GM18508 (cell line): ENCODE measurements around the gene OPCML.

Experiments
- ATAC-seq: cut with Tn5 transposase; IDR thresholded peaks from one replicate; pipeline ENCODE4 v1.9.1; 2021; ENCODE audit warnings: moderate number of reproducible peaks; ENCODE audit not compliant: insufficient read depth, unreplicated experiment

Gene OPCML

DNA sequence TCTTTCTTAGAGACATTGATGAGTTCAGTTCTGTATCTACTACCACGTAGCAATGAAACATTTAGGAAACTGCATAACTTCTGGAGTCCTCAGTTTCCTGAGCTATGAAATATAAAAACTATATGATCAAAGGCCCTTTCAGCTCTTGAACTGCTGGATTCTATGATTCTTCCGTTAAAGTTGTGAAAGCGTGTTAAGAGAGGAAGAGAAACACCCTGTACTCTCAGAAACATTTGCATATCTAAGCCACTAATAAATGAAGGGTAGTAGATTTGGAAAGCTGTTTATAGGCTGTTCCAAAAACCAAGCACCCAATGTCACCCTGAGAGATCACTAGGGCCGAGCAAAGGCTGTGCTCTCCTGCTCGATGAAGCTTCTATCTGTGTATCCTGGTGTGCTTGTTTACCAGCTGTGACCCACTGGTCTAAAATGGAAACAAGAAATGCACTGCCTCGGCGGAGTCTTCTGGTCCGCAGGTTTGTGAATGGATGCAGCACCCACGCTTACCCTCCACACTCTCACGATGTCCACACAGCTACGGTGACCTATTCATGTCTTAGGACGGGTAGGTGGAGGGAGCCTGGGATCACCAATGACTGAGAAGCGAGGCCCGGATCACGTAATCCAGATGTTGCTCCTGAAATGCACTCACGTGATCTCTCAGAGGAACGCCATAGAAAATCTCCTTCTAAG is 325.8 kb downstream of the OPCML start:
- no peak for ATAC-seq

DNA sequence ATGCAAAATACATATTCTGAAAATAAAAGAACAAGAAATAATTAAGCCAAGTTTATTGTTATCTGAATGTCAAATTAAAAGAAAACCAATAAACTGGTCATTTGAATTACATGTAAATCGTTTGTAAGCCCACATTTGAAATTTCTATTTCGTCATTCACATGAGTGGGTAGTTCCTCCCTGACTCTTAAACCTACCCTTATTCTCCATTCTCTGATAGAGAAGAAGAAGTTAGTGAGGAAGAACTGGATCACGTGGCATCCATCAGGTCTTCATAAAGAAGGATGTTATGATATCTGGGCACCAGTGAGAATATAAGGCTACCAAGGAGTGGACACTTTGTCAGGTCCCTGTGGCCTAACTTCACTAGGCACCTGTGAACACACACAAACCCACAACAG is 328.1 kb downstream of the OPCML start:
- no peak for ATAC-seq

DNA sequence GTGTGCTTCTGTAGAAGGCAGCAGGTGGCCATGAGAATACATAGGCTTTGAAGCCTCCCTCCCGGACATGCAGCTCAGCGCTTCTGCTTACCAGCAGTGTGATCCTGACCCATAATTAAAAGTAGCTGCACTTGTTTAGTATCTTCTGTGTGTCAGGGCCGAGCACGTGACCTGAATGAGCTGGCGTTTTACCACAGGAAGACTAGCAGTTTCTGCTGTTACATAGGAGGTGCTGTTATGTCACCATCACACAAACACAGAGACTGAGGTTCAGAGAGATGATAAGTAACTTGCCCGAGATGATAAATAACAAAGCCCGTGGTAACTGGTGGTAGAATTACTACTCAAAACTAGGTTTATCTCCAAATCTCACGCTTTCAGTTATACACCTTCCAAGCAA is 329.5 kb downstream of the OPCML start:
- ATAC-seq = no peak

DNA sequence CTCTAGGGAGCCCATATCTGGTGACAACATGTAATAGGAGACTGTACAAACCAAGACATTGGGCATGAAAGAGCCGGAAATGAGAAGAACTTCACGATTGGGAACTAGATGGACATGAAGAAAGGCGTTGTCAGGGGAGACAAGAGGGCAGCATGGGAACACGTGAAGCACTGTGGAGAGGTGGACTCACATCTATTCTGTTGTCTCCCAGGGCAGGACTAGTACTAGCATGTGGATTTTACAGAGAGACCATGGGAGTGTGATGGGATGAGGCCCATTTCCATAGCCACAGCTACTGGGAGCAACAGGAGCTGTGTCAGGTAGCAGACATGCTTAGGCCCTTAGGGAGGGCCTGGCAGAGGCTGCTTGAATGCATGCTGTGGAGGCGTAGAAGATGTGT is 333.9 kb downstream of the OPCML start:
- no peak for ATAC-seq

DNA sequence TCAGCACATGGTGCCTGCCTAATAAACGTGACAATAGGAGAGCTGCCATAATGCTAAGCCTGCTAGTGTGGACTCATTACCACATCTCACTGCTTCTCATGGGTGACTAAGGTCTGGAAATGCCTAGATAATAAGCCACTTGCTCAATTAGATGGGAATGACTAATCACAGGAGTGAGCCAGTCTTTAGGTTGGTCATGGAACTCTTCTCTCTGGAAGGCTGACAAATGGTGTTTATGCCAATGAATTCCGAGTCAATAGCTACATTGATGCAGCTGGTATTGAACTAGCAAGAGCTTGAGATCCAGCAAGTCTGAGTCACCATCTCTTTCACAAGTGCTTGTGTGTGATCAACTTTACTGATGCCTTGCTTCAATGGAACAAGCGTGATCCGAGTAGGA is 334.9 kb downstream of the OPCML start:
- ATAC-seq = no peak

DNA sequence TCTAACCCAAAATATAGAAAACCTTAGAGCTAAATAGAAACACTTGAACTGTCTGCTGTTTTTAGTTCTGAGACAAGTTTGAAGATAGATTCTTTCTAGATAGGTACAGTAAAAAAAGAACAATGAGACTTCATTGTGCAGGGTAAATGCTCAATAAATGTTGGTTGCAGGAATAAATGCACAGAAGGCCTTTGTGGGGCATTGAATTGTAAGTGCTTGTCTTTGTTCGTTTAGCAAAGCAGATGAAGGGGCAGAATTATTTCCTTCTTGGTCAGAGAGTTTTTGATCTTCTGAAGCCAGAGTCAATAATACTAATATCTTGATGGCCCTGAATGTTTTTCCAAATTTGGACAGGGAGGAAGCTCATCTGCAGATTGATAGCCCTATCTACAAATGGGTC is 340.4 kb downstream of the OPCML start:
- ATAC-seq = no peak

DNA sequence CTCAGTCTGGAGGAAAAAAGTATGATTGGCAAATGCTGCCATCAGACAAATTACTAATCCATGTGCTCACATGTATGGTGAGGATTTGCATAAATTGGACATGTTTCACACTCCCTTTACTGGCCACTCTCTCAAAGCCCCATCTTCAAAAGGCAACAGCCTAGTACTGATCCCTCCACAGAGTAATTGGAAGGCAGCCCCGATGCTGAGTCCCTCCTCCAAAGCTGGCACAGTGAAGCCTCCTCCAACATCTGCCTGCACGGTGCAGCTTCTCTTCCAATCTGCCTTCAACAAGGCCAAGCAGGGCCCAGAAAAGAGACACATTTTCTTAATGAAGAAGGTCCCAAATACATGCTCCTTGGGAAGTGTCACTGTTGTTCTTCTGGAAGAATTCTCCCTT is 350.6 kb downstream of the OPCML start:
- ATAC-seq = no peak

DNA sequence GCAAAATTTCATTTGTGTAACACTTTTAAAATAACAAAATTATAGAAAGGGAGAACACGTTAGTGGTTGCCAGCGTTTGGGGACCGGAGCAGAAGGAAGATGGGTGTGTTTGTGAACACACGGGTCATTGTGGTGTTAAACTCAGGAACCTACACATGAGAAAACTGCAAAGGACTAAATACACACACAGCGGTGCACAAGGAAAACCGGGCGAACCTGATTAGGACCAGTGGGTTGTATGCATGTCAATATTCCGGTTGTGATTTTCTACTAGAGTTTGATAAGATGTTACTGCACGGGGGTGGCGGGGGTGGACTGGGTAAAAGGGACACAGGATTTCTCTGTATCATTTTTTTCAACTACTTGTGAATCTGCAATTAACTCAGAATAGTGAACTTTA is 351.2 kb downstream of the OPCML start:
- ATAC-seq = no peak

DNA sequence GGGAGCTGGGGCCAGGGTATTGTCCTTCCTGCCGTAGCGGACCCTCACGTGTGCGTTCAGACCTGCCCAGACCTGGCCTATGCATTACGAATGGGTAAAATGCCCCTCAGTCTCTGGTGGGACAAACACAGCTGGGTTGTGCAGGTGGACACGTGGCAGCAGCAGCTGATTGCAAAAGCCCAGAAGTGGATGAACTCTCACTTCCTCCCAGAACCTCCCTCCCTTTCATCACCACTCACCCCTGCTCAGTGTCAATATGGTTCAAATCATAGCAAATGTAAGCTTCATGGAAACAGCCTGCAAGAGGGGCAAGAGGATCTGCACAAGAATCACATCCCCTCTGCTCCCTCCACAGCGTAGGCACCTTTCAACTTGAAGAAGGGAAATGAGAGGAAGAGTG is 352.1 kb downstream of the OPCML start:
- ATAC-seq = no peak

DNA sequence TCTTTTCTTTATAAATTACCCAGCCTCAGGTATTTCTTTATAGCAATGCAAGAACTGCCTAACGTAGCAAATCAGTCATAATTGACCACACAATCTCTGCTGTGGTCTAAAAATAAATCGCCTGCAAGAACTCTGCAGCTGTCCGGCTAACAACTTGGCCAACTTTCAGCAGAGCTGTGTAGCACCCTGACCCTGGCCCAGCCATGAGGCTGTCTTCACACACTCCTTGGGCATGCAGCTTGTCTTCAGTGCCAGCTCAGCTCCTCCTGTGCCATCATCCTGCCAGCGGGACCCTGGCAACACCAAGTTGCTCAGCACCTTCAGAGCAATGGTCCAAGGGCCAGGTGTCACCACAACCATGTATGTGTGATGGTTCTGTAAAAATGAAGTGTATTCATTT is 355.6 kb downstream of the OPCML start:
- no peak for ATAC-seq

DNA sequence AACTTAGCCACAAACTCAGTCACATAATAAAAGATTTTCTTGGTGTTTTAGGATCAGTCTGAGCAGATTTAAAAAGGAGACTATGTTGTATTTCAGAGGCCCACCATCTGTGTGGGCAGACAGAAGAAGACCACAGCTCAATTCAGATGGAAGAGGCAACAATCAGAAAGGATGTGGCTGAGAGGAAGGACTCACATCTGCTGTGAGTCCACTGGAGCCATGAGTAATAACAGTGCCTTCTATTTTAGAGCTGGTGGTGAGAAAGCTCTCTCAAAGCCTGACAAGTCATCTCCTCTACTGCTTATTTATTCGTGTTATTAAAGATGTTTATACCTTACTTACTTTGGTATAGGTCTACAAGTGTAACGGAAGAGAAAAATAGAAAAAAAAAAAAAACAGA is 357.2 kb downstream of the OPCML start:
- ATAC-seq = no peak

DNA sequence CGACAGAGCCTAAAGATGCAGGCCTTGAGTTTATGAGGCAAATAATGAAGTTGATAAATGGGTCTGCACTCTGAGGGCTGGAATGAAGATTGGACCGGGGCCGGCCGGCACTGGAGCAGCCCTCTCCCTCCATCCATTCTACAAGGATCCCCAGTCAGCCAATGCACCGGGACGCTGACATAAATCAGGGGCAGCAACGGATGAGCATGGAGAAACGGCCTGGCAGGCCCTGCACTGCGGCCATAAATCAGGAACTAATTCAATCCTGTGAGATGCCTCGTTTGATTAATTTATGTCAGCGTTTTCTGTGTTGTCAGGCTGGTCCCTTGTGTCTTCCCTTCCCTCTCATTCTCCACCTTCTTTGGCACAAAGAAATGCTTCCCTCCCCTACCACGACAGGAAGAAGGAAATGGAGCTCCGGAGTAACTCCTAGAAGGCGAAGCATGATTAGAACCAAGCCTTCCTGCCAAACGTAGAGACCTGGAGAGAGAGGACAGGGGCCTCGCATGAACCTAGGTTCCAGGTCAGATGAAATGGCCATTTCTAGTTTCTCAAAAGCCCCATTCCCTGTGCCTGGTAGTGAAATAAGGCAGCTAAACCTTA is 358.4 kb downstream of the OPCML start:
- ATAC-seq = no peak

DNA sequence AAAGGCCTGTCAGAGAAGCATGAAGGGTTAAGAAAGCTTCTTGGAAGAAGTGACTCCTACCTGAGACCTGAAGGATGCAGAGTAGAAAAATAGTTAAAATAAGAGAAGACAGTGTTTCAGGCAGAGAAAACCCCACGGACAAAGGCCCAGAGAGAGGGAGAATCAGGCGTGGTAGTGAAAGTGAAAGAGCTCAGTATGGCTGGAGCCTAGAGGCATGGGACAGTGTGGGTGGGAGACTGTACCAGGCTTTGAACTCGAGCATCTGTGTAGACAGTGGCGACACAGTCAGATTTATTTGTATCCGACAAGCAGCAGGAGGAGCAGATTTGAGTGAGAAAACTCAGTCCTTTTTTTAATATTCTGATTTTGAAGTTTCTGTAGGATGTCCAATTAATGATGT is 360.0 kb downstream of the OPCML start:
- ATAC-seq = no peak

DNA sequence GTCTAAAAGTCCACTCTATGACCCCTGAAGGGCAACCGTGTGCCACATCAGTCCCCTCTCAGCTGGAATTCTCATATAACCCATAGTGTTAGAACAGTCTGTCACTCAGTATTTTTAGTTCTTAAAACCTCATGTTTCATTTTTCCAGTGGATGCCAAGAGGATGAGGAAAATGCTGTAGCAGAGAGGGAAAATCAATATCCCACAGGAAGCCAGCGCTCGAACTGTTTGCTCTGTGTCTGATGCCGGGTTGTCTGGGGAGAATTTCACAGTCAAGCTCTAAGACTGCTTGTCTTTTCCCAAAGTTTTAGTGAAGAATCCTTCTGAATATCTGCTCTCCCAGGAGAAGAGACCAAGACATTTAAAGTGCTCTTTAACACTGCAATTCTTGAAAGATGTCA is 360.9 kb downstream of the OPCML start:
- no peak for ATAC-seq

DNA sequence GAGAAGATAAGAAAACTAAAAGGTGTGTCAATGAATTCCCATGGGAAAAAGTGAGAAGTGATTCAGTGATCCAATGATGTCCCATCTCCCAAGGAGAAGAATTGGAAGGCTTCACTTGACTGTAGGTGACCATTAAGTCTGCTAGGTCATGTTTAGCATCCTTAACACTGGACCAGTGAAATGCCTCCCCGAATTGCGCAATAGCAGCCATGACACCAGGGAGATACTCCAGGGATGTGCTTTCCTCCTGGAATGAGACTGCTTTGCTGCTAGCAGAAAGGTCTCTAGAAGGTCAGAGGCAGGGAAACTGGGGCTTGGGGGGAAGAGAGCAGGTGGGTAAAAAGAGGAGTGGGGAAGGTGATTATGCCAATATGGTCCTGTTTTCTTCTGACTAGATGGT is 364.3 kb downstream of the OPCML start:
- ATAC-seq = no peak

DNA sequence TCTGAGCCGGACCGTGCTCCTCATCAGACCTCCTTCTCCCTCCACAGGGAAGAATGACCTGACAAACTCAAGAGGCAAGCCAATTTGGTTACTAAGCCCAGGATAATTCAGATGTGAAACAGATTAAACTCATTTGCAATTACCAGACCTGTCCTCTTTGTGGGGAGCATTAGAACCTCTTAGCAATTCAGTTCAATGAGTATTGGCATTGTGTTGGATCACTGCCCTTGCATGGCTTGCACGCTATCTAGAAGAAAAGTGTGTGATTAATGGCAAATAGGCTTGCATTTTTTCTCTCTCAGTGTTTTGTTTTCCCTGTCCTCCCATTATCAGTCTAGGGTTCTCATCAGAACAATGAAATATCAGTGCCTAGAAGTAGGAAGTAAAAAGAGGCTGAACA is 365.6 kb downstream of the OPCML start:
- no peak for ATAC-seq

DNA sequence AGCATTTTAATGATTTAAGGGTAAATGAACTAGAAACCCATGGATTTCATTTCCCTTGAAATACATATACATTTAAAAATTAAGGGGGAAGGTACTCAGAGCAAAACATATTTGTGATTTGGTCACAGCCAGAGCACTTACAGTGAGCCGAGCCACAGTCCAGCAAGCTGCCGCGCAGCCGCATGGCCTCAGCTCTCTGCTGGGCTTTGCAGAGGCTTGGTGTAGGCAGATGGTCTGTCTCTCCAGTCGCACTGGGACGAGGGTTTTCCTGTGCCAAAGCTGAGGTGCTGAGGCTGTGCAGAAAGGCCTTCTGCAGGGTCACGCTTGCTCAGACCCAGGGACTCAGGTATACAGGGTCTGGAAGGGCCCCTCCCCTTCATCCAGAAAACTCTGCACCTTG is 367.3 kb downstream of the OPCML start:
- no peak for ATAC-seq

DNA sequence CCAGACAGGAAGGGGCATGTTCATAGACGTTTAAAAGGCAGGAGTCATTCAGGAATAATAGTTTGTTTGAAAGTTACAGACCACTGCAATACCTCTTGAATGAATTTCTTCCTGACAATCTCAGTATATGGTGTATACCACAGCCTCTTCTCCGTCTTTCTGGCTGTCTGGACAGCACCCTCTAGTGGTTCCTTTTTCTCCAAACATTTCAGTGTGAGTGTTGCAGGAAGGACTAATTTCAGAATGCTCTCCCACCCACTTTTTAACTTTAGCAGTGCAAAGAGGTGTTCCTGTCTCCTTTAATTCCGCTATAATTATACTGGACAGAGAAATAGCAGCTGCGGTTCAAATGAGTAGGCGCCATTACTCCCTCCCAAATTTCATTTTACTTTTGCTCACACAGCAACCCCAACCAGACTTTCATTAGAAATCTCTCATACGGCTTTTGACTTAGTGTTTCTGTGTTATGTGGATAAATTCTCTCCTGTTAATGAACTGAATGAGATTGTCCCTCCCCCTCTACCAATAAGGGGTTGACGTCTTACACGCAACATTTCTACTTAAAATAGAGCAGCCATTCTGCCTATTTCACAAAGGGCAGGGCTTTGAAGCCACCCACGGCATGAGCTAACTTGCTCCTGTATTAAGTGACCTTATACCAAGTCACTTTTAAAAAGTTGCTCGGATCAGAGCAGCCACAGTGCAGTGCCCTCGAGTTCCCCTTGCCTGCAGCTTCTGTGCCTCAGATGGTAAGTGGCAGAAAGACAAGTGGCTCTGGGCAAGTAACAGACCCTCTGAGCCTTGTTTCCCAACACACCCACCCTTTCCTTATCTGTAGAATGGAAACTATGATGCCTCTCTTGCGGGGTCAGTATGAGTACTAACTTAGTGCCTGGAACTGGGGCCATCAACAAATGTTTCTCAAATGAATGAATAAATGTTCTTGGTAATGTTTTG is 368.6 kb downstream of the OPCML start:
- ATAC-seq = no peak

DNA sequence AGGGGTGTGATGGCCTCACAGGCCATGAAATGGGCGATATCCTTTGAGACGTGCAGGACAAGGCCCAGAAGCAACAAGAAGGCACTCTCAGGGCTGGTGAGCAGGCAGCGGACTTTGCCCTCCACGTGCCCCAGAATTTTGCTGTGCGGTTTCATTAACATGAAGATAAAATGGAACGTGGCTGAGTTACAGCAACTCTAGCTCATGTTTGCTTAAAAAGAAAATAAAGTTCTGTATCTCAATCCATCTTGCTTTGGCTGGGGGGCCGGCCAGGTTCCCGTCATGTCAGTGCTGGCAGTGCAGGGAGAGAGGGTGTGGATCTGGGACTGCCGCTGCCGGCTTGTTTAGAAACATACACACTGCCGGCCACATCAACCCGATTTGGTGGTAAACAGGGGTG is 370.1 kb downstream of the OPCML start:
- no peak for ATAC-seq

DNA sequence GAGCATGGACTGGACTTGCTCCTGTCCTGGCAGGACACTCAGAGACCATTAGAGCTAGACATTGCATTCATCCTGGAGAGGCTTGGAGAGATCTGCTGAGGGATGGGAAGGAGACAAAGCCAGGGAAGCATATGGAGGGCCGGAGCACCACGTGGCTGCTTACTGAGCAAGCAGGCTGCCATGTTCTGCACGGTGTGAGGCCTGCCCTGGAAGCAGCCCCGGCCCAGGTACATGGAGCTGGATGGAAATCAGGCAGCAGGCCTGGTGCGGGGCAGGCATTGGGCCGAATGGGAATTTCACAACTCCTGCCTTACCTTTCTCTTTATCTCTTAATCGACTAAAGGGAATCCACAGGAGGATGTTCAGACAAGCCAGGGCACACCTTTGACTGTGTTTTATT is 371.5 kb downstream of the OPCML start:
- ATAC-seq = no peak

DNA sequence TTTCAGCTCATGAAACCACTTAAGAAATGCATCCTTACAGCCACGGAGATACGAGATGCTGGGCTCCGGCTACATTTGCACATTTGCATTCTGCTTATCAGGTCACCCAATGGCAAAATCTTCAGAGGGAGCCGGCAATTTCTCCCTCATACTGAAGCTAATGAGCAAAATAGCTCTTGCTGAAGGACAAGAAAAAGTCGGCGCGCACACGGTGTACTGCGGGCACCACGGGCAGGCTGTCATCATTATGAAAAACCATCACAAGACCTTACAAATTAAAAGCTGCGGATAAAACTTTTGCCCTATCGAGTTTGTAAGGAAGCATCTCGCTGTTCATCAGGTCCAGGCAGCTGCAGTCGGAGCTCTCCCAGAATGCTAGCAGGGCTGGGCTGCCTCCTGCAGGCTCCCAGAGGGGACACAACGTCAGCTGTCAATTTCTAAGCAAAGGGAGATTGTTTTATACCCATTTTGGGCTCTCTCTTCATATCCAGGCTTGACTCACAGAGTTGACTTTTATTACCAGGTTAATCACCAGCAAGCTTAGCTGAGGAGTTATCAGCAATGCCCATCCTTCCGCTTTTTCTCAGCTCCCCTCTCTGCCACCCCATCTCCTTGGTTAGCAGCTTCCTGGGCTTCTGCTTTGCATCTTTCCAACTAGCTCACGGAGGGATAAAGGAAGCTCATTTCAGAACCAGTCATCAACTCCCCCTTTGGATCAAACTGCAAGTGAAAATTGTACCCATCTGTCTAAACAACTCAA is 375.1 kb downstream of the OPCML start:
- no peak for ATAC-seq
